GM18526 (cell line): ENCODE measurements around the gene SH3GL1.
A peak's percentile ranks its signal among the peaks of the same experiment; 100 is the strongest.

ENCODE experiments used
- POLR2A ChIP-seq: IDR thresholded peaks from 3 replicates; pipeline ENCODE4 v1.6.1; 2011; ENCODE audit not compliant: insufficient read length; ENCODE audit errors: extremely low read depth

The SH3GL1 gene

DNA sequence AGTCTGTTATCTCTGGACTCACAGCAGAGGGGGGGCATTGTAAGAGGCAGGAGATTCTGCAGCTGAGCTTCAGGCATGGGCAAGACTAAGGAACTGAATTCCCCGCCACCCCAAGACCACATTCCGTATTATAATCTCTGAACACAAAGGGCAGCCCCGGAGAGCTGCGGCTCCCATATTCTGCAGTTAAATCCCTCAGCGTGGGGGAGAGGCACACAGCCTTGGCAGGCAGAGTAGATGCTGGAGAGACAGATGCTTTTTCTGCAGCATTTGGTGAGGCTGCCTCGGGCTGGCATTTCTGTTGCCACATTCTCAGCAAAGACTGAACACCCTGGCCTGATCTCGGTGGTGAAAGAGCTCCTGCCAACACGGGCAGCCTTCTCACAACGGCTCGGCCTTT lies 15.0 kb upstream of the SH3GL1 start:
- TF ChIP-seq POLR2A: no peak

DNA sequence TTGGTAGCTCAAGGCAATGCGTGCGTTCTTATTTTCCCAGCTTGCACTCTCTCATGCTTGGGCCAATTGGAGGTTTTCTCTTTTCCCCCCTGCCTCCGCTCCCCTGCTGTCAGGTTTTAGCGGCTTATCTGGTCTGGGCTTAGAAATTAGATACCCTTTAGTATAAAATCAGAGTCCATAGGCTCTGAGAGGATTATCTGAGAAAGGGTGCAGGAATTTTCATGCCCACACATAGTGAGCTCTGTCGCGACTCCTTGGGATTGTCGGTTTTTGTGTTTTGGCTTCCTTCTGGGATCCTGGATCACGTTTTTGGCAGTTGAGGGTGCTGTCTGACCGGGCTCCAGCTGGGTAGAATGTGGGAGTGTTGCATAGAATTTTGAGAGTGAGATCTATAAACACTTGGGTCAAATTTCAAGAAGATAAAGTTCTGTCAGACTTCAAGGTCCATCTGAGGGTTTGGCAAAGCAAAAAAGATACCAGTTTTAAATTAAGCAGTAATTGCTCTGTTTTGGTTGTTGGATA lies 14.5 kb upstream of the SH3GL1 start:
- no peak for TF ChIP-seq POLR2A

DNA sequence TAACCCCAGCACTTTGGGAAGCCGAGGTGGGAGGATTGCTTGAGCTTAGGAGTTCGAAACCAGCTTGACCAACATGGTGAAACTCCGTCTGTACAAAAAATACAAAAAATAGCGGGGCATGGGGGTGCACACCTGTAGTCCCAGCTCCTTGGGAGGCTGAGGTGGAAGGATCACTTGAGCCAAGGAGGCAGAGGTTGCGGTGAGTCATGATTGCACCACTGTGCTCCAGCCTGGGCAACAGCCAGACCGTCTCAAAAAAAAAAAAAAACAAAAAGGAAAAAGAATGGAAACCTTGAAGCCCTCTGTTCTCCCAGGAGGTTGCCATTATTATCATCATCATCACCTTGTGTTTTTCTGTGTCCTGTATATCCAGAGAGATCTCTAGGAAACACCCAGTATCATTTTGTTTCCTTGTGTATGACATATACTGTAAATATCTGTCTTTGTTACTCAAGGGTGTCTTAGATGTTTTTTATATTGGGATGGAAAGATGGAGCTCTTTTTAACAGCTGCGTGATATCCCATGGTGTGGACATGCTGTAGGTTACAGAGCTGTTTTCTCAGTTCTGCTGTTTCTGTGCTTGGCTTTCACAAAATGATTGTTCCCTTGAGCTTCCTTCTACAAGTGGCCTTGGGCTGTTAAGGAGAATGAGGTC lies 13.9 kb upstream of the SH3GL1 start:
- no peak for TF ChIP-seq POLR2A

DNA sequence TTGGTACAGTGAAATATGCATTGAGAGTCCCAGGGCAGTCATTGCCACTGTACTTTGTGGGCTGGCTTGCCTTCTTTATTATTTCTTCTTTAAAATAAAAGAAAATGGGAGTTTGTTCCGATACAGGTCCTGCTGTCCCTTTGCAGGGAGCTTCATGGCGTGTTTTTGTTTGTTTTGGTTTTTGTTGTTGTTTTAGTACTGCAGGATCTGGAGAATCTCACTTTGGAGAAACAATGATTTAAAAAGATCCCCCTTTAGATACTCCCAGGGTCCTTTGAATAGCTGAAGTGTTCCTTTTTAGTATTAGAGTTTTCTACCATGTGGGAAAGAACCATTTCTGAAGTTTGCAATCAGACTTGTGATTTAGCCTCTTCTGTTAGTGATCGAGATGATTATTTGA lies 13.2 kb upstream of the SH3GL1 start:
- no peak for TF ChIP-seq POLR2A

DNA sequence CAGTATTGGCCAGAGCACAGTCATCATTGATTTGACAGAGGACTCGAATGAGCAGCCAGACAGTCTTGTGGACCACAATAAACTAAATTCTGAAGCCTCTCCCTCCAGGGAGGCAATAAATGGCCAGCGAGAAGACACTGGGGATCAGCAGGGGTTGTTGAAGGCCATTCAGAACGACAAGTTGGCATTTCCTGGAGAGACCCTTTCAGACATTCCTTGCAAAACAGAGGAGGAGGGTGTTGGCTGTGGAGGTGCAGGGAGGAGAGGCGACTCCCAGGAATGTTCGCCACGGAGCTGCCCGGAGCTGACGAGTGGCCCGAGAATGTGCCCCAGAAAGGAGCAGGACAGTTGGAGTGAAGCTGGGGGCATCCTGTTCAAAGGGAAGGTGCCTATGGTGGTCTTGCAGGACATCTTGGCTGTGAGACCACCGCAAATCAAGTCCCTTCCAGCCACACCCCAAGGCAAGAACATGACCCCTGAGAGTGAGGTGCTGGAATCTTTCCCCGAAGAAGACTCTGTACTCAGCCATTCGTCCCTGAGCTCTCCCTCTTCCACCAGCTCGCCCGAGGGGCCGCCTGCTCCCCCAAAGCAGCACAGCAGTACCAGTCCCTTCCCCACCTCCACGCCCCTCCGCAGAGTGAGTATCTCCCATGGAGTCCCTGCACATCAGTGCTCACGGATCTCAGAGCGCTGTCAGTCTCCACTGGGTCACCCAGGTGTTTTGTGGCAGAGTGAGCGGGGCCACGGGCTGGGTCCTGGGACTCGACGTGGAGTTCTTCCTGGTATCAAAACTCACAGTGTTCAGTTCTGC lies 9.0 kb upstream of the SH3GL1 start:
- TF ChIP-seq POLR2A: no peak

DNA sequence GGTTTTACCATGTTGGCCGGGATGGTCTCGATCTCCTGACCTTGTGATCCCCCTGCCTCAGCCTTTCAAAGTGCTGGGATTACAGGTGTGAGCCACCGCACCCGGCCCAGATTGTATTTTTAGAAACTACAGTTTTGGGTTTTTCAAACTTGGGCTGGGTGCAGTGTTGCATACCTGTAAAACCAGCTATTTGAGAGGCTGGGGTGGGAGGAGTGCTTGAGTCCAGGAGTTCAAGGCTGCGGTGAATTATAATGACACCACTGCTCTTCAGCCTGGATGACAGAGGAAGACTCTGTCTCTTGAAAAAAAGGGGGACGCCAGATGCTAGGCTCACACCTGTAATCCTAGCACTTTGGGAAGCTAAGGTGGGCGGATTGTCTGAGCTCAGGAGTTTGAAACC lies 6.3 kb upstream of the SH3GL1 start:
- TF ChIP-seq POLR2A: no peak

DNA sequence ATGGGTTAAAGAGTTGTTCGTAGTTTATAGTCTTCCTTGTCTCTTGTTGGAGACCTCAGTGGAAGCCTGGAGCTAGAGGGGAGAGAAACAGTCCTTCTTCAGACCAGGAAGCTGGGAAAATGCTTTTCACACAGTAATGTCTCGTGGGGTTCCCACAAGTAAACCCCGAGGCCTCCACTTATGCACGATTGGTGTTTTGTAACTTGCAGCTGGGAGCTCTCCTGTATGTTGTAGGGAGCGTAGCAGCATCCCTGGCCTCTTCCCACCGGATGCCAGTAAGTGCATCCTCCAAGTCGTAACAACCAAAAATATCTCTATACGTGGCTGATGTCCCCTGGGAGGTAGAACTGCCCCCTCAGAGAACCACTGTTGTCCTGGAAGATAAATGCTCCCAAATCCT lies 5.6 kb upstream of the SH3GL1 start:
- no peak for TF ChIP-seq POLR2A

DNA sequence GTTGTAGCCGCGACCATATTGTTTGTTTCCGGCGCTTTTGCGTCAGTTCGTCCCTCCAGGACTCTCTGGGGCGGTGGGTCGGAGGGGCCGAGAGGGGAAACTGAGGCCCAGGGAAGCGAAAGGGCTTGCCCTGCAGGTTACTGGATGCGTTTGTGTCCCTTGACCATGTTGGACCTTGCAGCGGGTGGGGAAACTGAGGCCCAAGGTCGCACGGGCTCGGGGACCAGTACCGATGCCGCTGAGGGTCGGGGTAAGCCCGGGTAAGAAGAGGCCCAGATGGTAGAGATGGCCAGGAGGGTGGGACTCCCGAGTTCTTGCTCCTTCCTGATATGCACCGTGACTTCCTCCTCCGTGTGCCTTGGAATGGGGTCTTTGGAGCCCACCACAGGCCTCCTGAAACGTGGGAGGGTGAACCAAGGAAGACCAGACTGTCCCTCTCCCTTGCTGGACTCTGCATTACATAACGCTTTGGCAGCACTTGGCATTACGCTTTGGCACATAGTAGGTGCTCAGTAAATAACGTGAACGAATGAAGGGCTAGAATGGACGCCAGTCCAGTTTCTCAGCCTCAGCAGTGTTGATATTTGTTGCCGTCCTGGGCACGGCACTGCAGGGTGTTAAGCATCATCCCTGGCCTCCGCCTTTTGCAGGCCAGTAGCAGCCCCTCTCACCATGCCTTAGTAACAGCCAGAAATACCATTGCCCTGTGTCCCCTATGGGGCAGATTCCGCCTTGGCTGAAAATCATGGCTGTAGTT lies 2.8 kb upstream of the SH3GL1 start:
- no peak for TF ChIP-seq POLR2A

DNA sequence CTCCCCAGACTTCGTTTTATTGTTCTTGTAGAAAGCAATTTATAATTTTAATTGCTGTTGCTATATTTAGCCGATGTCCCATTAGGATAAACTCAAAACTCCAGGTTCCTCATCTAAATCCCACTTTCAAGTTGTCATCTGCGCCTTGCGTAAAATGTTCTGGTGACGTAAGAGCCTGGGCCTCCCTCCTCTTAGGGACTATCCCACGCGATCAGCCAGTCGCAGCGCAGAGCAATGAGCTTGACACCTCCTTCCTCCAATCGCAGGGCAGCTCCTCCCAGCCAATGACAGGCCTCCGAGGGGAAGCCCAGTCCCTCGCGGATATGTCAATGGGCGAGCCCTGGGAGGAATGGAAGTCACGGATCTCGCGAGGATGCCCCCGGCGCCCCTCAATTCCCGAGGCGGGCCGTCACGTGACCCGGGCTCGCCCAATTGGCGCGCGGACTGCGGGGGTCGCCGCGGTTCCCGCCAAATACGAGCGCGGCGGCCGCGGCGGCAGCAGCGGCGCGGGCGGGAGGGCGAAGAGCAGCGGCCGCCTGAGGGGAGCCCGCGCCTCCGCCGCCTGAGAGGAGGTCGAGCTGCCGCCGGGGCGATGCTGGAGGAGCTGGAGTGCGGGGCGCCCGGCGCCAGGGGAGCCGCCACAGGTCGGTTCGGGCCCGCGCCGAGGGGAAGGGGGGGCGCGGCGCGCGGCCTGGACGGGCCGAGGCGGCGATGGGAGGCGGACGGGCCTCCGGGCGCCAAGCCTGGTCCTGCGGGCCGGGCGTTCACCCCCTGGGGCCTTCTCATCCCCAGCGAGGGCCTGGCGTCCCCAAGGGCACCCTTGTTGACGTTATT lies 2.0 kb upstream of the SH3GL1 start, which contains the start of gene CHAF1A:
Gene CHAF1A, plus strand, starts transcription at position 470 of the 834 bp plus-strand sequence. Its CDS starts 123 bp downstream, at position 593.
- peak; percentile 60 for TF ChIP-seq POLR2A

DNA sequence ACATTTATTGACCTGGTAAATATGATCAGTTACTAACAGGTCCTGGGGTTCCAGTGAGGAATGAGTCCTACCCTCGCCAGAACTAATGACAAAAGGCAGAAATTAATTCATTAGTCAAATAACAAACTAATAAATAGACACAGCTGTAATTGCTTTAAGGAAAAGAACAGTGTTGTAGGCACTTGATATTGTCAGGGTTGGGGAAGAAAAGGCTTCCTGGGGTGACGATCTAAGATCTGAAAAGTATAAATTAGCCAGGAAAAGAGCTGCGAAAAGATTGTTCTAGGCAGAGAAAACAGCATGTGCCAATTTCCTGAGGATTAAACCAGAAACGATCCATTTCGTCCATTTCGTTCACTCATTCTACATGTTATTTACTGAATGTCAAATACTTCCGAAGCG lies 1.4 kb upstream of the SH3GL1 start:
- TF ChIP-seq POLR2A: no peak

DNA sequence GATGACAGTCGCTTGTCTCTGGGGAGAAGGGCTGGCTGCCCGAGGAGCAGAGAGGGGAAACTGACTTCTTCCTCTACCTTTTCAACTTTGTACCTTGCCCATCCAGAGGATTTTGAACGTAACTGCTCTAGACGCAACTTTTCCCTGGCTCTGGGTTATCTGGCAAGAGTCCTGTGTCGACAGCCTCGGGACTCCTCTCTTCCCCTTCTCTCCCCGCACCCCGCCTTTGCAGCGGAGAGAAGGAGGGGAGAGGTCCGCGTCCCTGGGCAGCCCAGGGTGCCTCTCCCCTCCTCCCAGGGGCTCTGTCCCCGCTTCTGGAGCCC lies 574 bp downstream of the SH3GL1 start:
- TF ChIP-seq POLR2A: no peak

DNA sequence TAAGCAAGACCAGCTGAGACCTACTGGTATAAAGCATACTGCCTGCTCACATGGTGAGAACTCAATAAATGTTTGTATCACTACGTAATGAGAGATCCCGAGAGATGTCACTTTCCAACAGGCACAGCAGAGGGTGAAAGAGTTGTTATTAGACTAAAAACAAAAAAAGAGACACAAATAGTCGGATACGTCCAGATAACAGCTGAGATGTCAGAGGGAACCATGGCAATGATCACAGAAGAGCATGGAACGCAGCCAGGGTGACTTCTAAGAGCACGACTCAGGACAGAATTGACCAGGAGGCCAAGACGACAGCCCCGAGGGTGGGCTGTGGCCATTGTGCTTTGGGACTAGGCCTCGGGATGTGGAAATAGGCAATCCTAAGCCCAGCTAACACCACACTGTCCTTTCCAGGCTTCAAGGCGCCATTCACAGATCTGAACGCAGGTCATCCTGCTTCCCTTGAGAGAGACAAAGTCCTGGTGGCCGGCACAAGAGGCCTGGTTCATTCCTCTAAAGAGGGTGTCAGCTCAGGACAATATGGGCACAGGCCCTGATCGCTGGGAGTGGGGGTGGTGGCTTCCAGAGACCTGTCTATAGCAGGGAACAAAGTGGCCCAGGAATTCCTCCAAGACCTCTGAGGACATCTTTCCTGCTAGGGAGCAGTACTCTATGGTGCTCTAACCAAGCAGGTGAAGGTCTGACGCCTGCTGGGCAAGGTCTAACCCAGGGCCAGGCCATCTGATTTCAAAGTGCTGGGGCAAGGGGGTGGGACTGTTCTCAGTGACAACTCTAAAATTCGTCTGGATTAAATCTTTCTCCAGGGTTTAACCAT lies 3.2 kb downstream of the SH3GL1 start:
- no peak for TF ChIP-seq POLR2A

DNA sequence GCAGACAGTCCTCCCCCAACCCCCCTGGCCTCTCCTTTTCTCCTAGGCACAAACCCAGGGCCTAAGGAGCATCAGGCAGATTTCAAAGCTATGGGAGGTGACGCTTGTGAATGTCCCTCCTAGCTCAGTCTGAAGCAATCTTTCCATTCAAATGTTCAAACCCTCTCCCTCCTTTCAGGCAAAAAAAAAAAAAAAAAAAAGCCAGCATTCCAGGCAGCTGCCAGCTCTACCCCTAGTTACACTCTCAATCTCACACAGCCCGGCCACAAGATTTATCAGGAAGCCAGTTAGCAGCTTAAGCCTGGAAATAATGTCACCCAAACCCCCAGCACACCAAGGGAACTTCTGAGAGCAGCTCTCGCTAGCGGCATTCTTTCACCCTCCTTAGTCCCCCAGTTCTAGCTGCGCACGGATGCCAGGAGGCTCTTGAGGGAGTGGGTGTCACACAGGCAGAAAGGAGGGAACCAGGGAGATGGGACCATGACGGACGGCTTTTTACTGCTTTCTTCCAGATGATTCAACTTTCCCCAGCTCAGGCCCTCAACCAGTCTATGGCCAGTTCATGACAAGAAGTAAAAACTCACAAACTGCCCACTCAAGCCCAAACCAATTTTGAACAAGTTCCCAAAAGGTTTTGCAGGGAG lies 6.3 kb downstream of the SH3GL1 start:
- TF ChIP-seq POLR2A: no peak
